ENCODE measurements around the gene FES. TPM values are rescaled to one million over a fixed set of nuclear protein-coding genes. Genes with fewer than 3 reads are reported as not detected.

FES gene
- total RNA-seq, 2 donors from 2014 or later = 54.2 to 86.3 TPM

DNA sequence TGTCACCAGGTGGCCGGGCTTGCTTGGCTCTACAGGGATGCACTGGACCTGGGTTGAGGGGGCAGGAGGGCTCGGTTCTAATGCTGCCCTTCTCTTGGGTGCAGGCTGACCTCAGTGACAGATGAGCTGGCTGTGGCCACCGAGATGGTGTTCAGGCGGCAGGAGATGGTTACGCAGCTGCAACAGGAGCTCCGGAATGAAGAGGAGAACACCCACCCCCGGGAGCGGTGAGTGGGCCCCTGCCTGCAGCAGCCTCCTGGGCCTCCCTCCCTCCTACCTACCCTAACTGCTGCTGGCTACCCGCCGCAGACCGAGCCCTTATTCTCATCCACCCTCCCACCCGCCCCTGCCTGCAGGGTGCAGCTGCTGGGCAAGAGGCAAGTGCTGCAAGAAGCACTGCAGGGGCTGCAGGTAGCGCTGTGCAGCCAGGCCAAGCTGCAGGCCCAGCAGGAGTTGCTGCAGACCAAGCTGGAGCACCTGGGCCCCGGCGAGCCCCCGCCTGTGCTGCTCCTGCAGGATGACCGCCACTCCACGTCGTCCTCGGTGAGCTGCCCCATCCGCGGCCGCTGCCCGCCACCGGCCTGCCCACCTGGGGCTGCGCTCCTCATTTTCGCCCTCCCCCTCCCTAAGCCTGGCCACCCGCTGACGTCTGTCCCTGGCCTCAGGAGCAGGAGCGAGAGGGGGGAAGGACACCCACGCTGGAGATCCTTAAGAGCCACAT, 5.6 kb downstream of the FES start:
- H3K9me3 ChIP-seq = no peaks in the 10 kb centered on the region
- TF ChIP-seq, protein P1, sequence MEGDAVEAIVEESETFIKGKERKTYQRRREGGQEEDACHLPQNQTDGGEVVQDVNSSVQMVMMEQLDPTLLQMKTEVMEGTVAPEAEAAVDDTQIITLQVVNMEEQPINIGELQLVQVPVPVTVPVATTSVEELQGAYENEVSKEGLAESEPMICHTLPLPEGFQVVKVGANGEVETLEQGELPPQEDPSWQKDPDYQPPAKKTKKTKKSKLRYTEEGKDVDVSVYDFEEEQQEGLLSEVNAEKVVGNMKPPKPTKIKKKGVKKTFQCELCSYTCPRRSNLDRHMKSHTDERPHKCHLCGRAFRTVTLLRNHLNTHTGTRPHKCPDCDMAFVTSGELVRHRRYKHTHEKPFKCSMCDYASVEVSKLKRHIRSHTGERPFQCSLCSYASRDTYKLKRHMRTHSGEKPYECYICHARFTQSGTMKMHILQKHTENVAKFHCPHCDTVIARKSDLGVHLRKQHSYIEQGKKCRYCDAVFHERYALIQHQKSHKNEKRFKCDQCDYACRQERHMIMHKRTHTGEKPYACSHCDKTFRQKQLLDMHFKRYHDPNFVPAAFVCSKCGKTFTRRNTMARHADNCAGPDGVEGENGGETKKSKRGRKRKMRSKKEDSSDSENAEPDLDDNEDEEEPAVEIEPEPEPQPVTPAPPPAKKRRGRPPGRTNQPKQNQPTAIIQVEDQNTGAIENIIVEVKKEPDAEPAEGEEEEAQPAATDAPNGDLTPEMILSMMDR (IDR thresholded peaks at IDR 0.05) = no peak
- H3K4me3 ChIP-seq = no peak overlapping the region
- no peak overlapping the region for H3K27ac ChIP-seq
- DNase-seq (ENCODE audit: low spot score) (no peak), ATAC-seq (ENCODE audit: insufficient number of reproducible peaks, low FRiP score, low read depth) (no peak)
- peaks cover 49% of the 10 kb centered on the region for H3K36me3 ChIP-seq
- H3K27me3 ChIP-seq (replicated peaks; ENCODE audit: insufficient read depth) = no peaks in the 10 kb centered on the region
- H3K4me1 ChIP-seq (ENCODE audit: control insufficient read depth in 1 of 2, low read depth in 2 of 2) = peaks cover 13 to 14% of the 10 kb centered on the region in 2 donors

DNA sequence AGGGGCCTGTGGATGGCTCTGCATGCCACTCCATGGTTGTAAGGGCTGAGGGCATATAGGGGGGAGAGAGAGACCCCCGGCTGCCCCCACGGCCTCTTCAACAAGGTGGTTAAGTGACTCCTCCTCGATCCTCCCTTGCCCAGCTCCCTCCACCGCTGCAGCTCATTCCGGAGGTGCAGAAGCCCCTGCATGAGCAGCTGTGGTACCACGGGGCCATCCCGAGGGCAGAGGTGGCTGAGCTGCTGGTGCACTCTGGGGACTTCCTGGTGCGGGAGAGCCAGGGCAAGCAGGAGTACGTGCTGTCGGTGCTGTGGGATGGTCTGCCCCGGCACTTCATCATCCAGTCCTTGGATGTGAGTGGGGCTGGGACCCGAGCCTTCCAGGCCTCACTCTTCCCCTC, 6.5 kb downstream of the FES start:
- no peak for DNase-seq (ENCODE audit: low spot score)
- Histone ChIP-seq H3K36me3 (peaks cover 56% of the 10 kb centered on the region), H3K9me3 (no peaks in the 10 kb centered on the region), H3K27me3 (replicated peaks; ENCODE audit: insufficient read depth) (no peaks in the 10 kb centered on the region), H3K4me3 (no peak overlapping the region), H3K27ac (no peak overlapping the region), H3K4me1 (ENCODE audit: control insufficient read depth in 1 of 2, low read depth in 2 of 2) (peaks cover 5% of the 10 kb centered on the region in 2 donors)
- ATAC-seq (ENCODE audit: insufficient number of reproducible peaks, low FRiP score, low read depth) = no peak
- TF ChIP-seq, protein P1 (IDR thresholded peaks at IDR 0.05) = no peak

DNA sequence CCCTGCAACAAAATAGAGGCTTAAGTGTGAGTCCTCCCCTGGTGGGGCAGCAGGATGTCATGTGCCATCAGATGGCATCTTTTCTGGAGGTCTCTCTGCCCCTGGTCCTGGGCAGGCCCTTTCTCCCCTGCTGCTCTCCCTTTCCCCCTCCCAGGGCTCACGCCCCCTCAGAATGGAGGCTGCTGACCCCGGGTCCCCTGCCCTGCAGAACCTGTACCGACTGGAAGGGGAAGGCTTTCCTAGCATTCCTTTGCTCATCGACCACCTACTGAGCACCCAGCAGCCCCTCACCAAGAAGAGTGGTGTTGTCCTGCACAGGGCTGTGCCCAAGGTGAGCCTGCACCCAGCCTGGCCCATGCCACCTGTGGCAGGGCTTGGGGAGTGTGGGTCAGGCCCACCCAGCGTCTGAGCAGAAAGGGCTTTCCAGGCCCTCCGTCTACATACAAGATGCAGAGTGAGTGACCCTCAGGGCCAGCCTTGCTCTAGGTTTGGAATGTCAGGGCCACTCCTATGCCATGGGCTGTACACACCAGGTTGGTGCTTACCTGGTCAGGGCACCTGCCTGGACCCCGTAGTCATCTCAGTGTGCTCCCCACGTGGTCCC, 7.1 kb downstream of the FES start:
- Histone ChIP-seq H3K4me1 (ENCODE audit: control insufficient read depth in 1 of 2, low read depth in 2 of 2) (peaks cover 0 to under 1% of the 10 kb centered on the region in 2 donors), H3K9me3 (no peaks in the 10 kb centered on the region), H3K4me3 (no peak overlapping the region), H3K27ac (no peak overlapping the region), H3K27me3 (replicated peaks; ENCODE audit: insufficient read depth) (no peaks in the 10 kb centered on the region), H3K36me3 (peaks cover 56% of the 10 kb centered on the region)
- TF ChIP-seq, protein P1 (IDR thresholded peaks at IDR 0.05) = no peak
- ATAC-seq (ENCODE audit: insufficient number of reproducible peaks, low FRiP score, low read depth) = no peak
- no peak for DNase-seq (ENCODE audit: low spot score)

DNA sequence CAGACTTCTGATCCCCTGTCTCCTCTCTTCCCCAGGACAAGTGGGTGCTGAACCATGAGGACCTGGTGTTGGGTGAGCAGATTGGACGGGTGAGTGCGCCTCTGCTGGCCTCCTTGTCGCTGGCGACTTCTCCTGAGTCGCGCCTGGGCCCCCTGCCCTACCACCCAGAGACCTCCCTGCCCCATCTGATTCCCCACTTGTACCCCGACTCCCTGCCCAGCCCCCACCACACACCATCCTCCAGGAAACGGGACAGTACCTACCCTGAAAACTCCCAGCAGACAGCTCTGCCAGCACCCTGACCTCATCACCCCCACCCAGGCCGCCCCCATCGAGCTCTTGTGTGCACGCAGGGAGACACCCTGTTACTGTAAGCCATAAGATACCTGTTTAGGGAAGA, 7.7 kb downstream of the FES start:
- Histone ChIP-seq H3K4me1 (ENCODE audit: control insufficient read depth in 1 of 2, low read depth in 2 of 2) (no peaks in the 10 kb centered on the region), H3K4me3 (no peak overlapping the region), H3K36me3 (peaks cover 56% of the 10 kb centered on the region), H3K27ac (no peak overlapping the region), H3K9me3 (no peaks in the 10 kb centered on the region), H3K27me3 (replicated peaks; ENCODE audit: insufficient read depth) (no peaks in the 10 kb centered on the region)
- no peak for ATAC-seq (ENCODE audit: insufficient number of reproducible peaks, low FRiP score, low read depth)
- TF ChIP-seq, protein P1 (IDR thresholded peaks at IDR 0.05) = no peak
- DNase-seq (ENCODE audit: low spot score) = no peak

DNA sequence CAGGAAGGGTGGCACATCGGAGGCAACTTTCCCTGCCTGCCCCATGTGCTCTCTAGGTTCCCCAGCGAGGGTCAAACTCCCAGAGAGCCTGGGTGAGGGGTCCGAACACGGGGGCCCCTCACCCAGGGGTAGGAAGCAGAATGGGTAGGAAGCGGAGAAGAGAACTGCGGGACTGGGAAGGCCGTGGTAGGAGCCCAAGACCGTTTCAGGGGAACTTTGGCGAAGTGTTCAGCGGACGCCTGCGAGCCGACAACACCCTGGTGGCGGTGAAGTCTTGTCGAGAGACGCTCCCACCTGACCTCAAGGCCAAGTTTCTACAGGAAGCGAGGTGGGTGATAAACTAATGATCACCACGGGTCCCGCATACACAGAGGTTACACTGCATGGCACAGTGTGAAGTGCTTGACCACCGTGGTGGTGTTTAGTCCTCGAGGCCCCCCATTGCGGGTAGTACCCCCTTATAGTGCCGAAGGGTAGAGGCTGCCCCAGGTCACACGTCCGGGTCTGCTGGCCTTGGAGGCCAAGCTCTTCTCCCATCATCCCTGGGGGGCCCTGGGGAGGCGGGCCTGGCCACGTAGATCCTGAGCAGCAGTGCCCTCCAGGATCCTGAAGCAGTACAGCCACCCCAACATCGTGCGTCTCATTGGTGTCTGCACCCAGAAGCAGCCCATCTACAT, 8.3 kb downstream of the FES start:
- peaks cover 51% of the 10 kb centered on the region for H3K36me3 ChIP-seq
- no peaks in the 10 kb centered on the region for H3K27me3 ChIP-seq (replicated peaks; ENCODE audit: insufficient read depth)
- no peaks in the 10 kb centered on the region for H3K9me3 ChIP-seq
- H3K4me1 ChIP-seq (ENCODE audit: control insufficient read depth in 1 of 2, low read depth in 2 of 2) = no peaks in the 10 kb centered on the region
- no peak overlapping the region for H3K27ac ChIP-seq
- ATAC-seq (ENCODE audit: insufficient number of reproducible peaks, low FRiP score, low read depth) = no peak
- no peak for DNase-seq (ENCODE audit: low spot score)
- TF ChIP-seq, protein P1 (IDR thresholded peaks at IDR 0.05) = no peak
- H3K4me3 ChIP-seq = no peak overlapping the region

All from thoracic aorta (tissue), 2 donors.